ENCODE results near the gene SHANK1.

The SHANK1 gene

DNA sequence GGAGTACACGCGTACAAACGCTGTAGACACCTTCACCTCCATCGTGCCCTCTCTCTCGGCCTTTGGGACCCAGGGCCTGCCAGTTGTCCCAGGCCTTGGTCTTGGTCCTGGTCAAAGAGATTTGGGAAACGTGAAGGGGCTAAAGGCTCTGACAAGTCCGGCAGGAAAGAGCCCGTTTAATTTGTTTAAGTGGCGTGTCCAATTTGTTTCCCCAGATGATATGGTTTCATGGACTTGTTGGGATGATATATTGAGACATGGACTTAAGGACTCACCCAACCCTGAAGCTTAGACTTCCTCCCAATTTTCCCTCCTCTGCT lies 6.3 kb upstream of the SHANK1 start:
- DNase-seq, result no peak

DNA sequence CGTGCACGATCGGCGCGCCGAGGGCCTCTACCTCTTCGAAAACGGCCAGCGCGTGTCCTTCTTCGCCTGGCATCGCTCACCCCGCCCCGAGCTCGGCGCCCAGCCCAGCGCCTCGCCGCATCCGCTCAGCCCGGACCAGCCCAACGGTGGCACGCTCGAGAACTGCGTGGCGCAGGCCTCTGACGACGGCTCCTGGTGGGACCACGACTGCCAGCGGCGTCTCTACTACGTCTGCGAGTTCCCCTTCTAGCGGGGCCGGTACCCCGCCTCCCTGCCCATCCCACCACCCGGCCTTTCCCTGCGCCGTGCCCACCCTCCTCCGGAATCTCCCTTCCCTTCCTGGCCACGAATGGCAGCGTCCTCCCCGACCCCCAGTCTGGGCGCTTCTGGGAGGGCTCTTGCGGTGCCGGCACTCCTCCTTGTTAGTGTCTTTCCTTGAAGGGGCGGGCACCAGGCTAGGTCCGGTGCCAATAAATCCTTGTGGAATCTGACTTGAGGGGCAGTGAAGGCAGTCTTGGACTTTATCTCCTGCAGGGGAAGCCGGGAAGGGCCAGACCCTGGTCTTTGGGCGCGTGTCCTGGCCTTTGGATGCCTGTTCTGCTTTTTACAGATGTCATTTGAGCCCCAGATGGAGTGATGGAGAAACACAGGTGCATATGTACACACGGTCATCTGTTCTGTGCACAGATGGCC lies 5.8 kb upstream of the SHANK1 start:
- no peak for DNase-seq

- DNase-seq, result peak; percentile 93
These were observed 5.1 kb upstream of the SHANK1 start for GRCh38 chr19:50724522-50725217.

GRCh38 chr19:50723735-50724521 lies 4.3 kb upstream of the SHANK1 start:
- DNase-seq, result no peak

- no peak for DNase-seq
These were observed 3.5 kb upstream of the SHANK1 start, which contains the start of gene CLEC11A for GRCh38 chr19:50723069-50723468. Gene CLEC11A, plus strand, starts transcription at chr19:50723364. Its CDS starts 162 bp downstream, at chr19:50723526.

DNA sequence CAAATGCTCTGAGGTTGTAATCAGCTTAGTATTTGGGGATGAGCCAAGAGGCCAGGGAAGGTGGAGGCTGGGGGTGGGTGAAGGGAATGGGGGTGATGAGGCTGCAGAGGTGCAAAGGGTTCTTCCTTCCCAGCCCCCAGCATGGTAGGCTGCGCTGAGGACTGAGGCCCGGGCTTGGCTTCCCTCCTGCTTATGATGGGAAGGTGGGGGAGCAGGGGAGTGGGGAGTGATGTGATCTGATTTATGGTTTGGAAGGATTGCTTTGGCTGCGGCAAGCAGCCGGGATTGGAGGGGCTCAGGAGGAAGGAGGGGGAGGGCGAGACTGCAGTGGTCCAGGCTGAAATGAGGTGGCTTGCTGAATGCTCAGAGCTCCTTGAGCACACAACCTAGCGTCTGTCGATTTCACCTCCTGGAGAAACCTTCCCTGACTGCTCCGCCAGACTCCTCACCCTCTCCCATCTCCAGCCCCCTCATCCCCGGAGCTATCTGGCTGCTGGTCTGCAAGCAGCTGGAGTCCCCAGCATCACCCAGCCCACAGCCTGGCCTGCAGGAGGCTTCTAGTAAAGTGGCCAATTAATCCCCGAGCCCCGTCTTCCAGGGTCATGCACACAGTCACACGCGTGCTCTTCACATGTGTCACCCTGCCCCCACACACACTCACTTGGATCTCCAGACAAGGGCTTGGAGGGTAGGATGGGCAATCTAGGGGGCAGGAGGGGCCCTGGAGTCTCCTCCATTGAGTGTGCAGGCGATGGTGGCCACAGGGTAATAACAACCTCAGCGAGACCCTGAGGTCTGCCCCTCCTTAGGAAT lies 2.8 kb upstream of the SHANK1 start:
- no peak for DNase-seq

- DNase-seq, result no peak
These were observed 2.0 kb upstream of the SHANK1 start for GRCh38 chr19:50721441-50722137.

GRCh38 chr19:50720921-50721381 lies 1.3 kb upstream of the SHANK1 start:
- DNase-seq, result no peak

GRCh38 chr19:50720181-50720920 lies 749 bp upstream of the SHANK1 start:
- no peak for DNase-seq

DNA sequence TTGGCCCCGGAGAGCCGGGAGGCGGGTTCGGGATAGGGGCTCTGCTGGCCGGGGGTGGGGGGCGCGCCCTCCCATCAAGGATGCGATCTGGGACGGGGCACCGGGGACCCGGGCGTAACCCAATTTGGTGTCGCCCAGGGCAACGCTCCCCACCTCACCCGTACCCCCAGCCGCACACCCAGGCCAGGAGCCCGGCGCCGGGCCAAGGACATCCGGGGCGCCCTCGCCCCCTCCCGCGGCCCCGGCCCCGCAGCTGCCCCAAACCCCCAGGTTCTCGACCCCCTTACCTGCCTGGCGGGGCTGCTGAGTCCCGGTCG lies 525 bp downstream of the SHANK1 start:
- no peak for DNase-seq

DNA sequence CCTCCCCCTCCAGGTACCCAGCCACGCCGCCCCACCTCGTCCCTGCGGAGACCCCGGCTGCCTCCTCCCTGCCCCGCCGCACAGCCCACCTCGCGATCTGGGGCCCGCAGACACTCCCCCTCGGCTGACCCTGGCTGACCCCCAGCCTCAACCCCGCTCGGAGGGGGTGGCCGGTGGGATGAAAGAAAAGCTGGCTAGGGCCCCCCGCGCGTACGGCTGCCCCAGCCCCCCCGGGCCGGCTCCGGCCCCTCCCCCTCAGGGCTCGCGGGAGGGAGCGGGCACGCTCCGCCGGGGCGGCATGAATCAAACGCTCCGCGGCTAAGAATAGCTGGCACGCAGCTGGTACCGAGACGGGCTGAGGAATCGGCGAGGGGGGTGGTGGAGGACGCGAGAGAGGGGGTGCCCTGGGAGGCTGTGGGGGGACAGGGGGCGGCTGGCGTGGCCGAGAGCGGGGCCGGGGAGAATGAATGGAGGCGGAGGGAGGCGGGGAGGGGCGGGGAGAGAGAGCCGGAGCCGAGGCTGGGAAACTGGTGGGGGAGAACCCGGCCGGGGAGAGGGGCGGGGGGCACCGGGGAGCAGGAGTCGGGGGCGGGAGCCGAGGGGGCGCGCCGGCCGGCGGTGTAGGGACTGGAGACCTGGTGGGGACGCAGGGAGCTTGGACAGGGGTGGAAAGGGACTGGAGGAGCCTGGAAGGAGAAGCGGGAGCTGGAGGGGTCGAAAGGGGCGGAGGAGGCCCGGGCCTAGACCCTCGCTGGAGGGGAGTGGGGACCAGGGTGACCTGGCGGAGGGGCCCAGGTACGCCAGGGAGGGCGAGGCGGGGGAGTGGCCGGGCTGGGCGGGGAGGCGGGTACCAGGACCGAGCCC lies 1.1 kb downstream of the SHANK1 start:
- no peak for DNase-seq

- DNase-seq, result no peak
These were observed 1.7 kb downstream of the SHANK1 start for GRCh38 chr19:50717891-50718254.

GRCh38 chr19:50717026-50717723 lies 2.4 kb downstream of the SHANK1 start:
- no peak for DNase-seq

DNA sequence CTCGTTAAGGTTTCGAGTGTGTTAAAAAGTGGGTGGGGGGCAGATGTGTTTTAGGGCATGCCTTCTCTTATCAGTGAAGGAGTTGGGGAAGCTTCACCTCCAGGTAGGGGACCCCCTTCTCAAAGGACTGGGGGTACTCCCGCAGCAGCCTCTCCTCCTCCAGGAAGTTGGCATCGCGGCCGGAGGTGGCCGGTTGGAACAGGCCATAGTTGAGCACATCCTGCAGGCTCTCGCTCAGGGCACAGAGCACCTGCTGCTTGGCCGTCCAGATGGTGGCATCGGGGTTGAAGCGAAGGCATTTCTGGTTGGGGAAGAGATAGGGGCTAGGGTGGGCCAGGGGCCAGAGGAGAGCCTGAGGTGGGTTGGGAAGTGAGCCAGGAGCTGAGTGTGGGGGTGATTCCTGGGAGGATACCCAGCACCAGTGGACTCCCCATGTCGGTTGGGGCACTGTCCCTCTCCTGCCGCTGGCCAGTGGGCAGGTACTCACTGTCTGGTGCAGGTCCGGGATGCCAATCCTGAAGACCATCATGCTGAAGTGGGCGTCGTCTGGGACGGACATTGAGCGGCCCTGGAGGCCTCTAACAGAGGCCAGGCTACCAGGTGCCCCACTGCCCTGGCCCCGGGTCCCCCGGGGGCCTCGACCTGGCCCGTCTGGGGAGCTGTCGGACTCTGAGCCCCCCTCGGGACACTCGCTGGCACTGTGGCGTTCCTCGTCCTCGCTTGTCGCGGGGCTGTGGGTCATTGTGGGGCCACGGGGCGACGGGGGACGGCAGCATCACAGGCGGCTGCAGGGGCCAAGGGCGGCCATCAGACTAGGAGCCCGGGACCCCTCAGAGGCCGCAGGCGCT lies 3.2 kb downstream of the SHANK1 start:
- no peak for DNase-seq

DNA sequence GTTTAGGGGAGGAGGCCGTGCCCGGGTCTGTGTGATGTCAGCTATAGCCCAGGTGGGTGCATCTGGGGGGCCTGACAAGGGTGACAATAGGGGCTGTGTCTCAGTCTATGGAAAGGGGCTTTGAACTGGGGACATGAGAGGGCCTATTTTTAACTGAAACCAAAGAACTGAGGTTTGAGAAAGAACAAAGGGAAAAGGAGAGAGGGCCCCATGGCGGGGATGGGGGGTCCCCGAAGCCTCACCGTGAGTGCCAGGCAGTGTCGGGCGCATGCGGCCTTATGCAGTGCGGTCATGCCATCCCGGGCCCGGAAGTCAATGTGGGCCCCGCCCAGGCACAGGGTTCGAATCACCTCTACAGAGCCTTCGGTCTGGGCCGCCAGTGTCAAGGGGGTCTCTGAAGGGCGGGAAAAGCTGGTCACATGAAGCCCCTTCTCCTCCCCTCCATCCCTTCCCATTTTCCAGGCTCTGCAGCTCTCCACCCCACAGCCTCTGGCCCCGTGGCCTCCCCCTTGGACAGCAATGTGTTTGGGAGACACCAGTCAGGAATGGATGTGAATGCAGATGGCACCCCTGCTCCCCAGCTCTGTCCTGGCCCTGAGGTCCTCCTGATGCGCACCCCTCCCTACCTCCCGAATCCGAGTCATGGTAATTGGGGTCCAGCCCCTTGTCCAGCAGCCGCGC lies 5.9 kb downstream of the SHANK1 start:
- DNase-seq, result no peak

DNA sequence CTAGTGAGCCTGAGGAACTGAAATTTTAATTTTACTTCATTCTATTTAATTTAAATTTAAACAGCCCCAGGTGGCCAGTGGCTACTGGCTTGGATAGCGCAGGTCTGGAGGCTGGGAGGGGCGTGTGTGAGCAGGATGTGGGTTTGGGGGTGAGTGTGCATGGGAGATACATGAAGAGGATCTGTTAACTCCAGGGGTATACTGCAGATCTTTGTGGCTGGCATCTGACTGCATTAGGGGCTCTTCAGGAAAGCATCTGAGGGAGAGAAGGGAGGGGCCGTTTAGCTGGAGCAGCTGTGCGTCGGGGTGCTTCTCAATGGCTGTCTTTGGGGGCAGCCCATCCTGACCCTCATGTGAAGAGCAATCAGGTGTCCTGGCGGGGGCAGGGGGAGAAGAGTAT lies 6.8 kb downstream of the SHANK1 start:
- DNase-seq, result no peak

DNA sequence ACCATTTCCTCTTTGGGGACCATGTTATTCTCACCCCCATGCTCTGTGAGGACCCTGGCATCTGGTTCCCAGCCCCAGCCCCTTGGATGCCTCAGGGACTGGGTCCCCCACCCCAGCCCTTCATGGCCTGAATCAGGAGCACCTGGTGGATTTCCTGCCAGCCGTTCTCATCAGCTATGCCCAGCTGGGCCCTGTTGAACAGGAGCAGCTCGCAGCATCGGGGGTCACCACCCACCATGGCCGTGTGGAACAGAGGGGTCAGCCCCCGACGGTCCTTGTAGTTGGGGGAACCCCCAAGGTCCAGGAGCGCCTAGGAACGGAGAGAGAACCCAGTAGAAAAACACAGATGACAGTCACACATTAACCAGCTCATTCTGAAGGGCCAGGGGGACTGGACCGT lies 7.8 kb downstream of the SHANK1 start:
- no peak for DNase-seq

DNA sequence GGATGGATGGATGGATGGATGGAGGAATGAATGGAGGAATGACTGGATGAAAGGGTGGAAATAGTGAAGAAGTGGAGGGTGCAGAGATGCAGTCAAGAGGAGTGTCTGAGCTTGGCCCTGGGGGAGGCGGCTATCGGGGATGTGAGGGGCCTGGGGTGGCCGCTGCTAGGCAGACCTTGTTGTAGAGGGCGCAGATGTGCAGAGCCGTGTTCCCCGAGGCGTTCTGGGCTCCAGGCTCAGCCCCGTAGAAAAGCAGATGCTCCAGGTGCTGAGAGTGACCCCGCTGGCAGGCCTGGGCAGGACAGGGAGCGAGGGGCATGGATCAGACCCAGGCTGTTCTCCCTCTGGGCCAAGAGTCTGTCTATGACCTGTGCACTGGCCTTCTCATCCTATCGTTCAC lies 8.4 kb downstream of the SHANK1 start:
- DNase-seq, result no peak

GRCh38 chr19:50710612-50711011 lies 9.0 kb downstream of the SHANK1 start:
- no peak for DNase-seq

Data from CD4-positive, alpha-beta T cell treated with Interleukin-6 for 4 hours (primary cell).